Measurements from ENCODE around the gene VTI1B. TPM values are rescaled to one million over a fixed set of nuclear protein-coding genes. Genes with fewer than 3 reads are reported as not detected.
"Not testable (repeated sequence)": the region's sequence is repeated elsewhere in the genome, so short reads cannot be mapped to it uniquely, and the experiment has no call there.

Gene VTI1B
- total RNA-seq, 1 donor from 2014 or later, result 69.8 TPM

DNA sequence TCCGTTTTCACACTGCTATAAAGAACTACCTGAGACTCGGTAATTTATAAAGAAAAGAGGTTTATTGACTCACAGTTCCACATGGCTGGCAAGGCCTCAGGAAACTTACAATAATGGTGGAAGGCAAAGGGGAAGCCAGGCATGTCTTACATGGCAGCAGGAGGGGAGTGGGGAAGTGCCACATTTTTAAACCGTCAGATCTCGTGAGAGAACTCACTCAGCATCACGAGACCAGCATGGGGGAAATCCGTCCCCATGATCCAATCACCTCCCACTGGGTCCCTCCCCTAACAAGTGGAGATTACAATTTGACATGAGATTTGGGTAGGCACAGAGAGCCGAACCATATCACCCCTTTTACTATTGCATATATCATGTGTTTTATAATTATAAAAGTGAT is 72.4 kb downstream of the VTI1B start:
- H3K4me2 ChIP-seq, result no peak overlapping the region
- no peak overlapping the region for H3K27ac Mint-ChIP-seq
- H3K27ac ChIP-seq, result no peak overlapping the region
- H3F3A ChIP-seq (ENCODE audit: low read depth), result peaks cover 21% of the 10 kb centered on the region
- H3K79me2 ChIP-seq (ENCODE audit: low read depth), result no peaks in the 10 kb centered on the region
- H3K36me3 ChIP-seq, result no peaks in the 10 kb centered on the region
- no peaks in the 10 kb centered on the region for H3K36me3 Mint-ChIP-seq
- peaks cover 8% of the 10 kb centered on the region for H3K4me1 ChIP-seq
- H3K9ac ChIP-seq, result no peak overlapping the region
- no peak overlapping the region for H3K4me3 ChIP-seq
- peaks cover 2% of the 10 kb centered on the region for H3K27me3 Mint-ChIP-seq (ENCODE audit: insufficient read depth, low read depth)
- no peak for DNase-seq (ENCODE audit: low spot score)
- H3K4me3 Mint-ChIP-seq, result no peak overlapping the region
- no peaks in the 10 kb centered on the region for H3K9me3 ChIP-seq (ENCODE audit: low read depth)
- peaks cover 45% of the 10 kb centered on the region for H3K27me3 ChIP-seq
- H4K20me1 ChIP-seq (ENCODE audit: low read depth), result peaks cover 5% of the 10 kb centered on the region
- H3K9me3 Mint-ChIP-seq, result peaks cover 2% of the 10 kb centered on the region
- peaks cover 13% of the 10 kb centered on the region for H3K4me1 Mint-ChIP-seq
- TF ChIP-seq EZH2phosphoT487 (IDR thresholded peaks at IDR 0.05) (no peak), EZH2 (IDR thresholded peaks at IDR 0.05) (no peak)
- TF ChIP-seq, protein P1, sequence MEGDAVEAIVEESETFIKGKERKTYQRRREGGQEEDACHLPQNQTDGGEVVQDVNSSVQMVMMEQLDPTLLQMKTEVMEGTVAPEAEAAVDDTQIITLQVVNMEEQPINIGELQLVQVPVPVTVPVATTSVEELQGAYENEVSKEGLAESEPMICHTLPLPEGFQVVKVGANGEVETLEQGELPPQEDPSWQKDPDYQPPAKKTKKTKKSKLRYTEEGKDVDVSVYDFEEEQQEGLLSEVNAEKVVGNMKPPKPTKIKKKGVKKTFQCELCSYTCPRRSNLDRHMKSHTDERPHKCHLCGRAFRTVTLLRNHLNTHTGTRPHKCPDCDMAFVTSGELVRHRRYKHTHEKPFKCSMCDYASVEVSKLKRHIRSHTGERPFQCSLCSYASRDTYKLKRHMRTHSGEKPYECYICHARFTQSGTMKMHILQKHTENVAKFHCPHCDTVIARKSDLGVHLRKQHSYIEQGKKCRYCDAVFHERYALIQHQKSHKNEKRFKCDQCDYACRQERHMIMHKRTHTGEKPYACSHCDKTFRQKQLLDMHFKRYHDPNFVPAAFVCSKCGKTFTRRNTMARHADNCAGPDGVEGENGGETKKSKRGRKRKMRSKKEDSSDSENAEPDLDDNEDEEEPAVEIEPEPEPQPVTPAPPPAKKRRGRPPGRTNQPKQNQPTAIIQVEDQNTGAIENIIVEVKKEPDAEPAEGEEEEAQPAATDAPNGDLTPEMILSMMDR (IDR thresholded peaks at IDR 0.05), result no peak
- no peak overlapping the region for H2AFZ ChIP-seq (replicated peaks)

DNA sequence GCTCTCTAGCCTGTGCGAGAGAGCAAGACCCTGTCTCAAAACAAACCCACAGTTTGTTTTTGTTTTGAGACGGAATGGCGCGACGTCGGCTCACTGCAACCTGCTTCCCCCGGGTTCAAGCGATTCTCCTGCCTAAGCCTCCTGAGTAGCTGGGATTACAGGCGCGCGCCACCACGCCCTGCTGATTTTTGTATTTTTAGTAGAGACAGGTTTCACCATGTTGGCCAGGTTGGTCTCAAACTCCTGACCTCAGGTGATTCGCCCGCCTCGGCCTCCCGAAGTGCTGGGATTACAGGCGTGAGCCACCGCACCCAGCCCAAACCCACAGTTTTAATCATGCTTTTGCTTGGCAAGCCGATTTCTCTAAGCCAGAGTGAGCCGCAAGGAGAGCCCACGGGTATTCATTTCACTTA is 73.9 kb downstream of the VTI1B start:
- H3K4me3 Mint-ChIP-seq, result peak overlapping the region; percentile 98
- Histone ChIP-seq H3F3A (ENCODE audit: low read depth) (peaks cover 21% of the 10 kb centered on the region), H2AFZ (replicated peaks) (peak overlapping the region; percentile 98), H3K4me2 (peak overlapping the region; percentile 84), H3K4me3 (peak overlapping the region; percentile 82), H3K27me3 (peaks cover 30% of the 10 kb centered on the region)
- H3K27ac Mint-ChIP-seq; H3K27ac ChIP-seq; H3K9me3 Mint-ChIP-seq; H3K9ac ChIP-seq; H3K27me3 Mint-ChIP-seq (ENCODE audit: insufficient read depth, low read depth); H3K36me3 Mint-ChIP-seq; H3K4me1 ChIP-seq; H3K9me3 ChIP-seq (ENCODE audit: low read depth); DNase-seq (ENCODE audit: low spot score); H3K79me2 ChIP-seq (ENCODE audit: low read depth); H3K36me3 ChIP-seq; H4K20me1 ChIP-seq (ENCODE audit: low read depth): not testable (repeated sequence)
- H3K4me1 Mint-ChIP-seq, result peaks cover 13% of the 10 kb centered on the region

DNA sequence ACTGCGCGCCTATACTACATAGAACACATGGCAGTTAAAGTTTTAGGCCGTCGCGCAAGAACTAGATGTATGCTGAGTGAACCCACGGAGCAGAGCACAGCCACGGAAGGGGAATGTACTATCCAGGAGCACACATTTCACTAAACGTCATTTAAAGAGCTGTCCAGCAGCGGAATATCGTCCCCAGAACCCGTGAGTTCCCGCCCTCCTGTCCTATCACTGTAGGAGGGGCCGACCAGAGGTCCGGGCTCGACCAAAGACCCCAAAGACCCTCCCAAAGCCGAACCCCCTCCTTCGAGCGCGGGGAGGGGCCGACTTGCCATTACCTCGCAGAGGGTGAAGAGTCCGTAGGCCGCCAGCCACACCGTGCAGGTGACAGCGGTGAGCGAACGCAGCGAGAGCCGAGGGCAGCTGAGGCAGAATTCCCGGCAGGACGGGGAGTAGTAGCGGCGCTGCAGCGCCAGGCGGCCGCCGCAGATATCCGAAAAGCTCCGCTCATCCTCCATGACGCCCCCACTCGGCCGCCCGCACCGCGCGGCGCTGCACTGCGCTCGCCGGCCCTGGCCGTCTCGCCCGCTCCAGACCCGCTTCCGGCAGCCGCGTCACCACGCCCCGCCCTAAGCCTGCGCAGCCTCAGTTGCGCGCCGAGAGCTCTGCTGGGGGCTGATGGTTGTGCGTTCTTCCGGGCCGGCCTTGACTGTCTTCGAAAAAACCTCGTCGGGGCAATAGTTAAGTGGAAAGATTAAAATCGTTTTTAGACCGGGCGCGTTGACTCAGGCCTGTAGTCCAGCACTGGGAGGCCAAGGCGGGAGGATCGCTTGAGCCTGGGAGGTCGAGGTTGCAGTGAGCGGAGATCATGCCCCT is 74.5 kb downstream of the VTI1B start, which contains the start of gene PIGH:
TSS of gene PIGH (minus strand) at position 571 of the 864 bp plus-strand sequence. CDS start at position 506, 65 bp downstream.
- Histone ChIP-seq H3K36me3 (no peaks in the 10 kb centered on the region), H3K4me2 (peak within 1 kb of the TSS; percentile 84), H3K27ac (no peak within 1 kb of the TSS), H3K9ac (no peak within 1 kb of the TSS), H2AFZ (replicated peaks) (peak within 1 kb of the TSS; percentile 98), H3K79me2 (ENCODE audit: low read depth) (no peaks in the 10 kb centered on the region), H3K27me3 (peaks cover 24% of the 10 kb centered on the region), H3K4me3 (peak within 1 kb of the TSS; percentile 82), H3K4me1 (peaks cover 8% of the 10 kb centered on the region), H3F3A (ENCODE audit: low read depth) (peaks cover 21% of the 10 kb centered on the region), H3K9me3 (ENCODE audit: low read depth) (no peaks in the 10 kb centered on the region), H4K20me1 (ENCODE audit: low read depth) (peaks cover 5% of the 10 kb centered on the region)
- TF ChIP-seq, protein P1 (IDR thresholded peaks at IDR 0.05), result peak; percentile 73
- no peak for TF ChIP-seq EZH2phosphoT487 (IDR thresholded peaks at IDR 0.05)
- TF ChIP-seq EZH2 (IDR thresholded peaks at IDR 0.05), result no peak
- H3K27me3 Mint-ChIP-seq (ENCODE audit: insufficient read depth, low read depth), result peaks cover 2% of the 10 kb centered on the region
- peaks cover 2% of the 10 kb centered on the region for H3K9me3 Mint-ChIP-seq
- peak; percentile 95 for DNase-seq (ENCODE audit: low spot score)
- H3K27ac Mint-ChIP-seq, result peak within 1 kb of the TSS; percentile 92
- no peaks in the 10 kb centered on the region for H3K36me3 Mint-ChIP-seq
- peaks cover 13% of the 10 kb centered on the region for H3K4me1 Mint-ChIP-seq
- peak within 1 kb of the TSS; percentile 98 for H3K4me3 Mint-ChIP-seq

Small RNA genes within 50 kb of the gene (small RNA-seq; reads per million reads assigned to genes)
- gene AL132640.3 (not detected), gene RF00019 (not detected), gene RN7SL369P (not detected), gene RNA5SP386 (not detected)

Other genes starting within 250 kb of the VTI1B start
- 0.12 TPM in 1 of 2 replicates, not detected in the other for gene TMEM229B, start 185.9 kb downstream of the VTI1B start, total RNA-seq (ENCODE audit: low replicate concordance)
- 10.1 and 17.6 TPM in 2 replicates for gene PLEKHH1, start 141.3 kb downstream of the VTI1B start, total RNA-seq (ENCODE audit: low replicate concordance)
- 15.8 and 20.4 TPM in 2 replicates for gene PIGH, start 74.4 kb downstream of the VTI1B start, total RNA-seq (ENCODE audit: low replicate concordance)
- gene ARG2, start 54.7 kb downstream of the VTI1B start, total RNA-seq (ENCODE audit: low replicate concordance), result 91.8 and 92.4 TPM in 2 replicates
- gene RDH11, start 21.1 kb upstream of the VTI1B start, total RNA-seq (ENCODE audit: low replicate concordance), result 80.6 and 90.6 TPM in 2 replicates
- gene RDH12, start 27.3 kb upstream of the VTI1B start, total RNA-seq (ENCODE audit: low replicate concordance), result 1.3 and 1.5 TPM in 2 replicates
- 18.3 and 22.3 TPM in 2 replicates for gene ZFYVE26, start 142.0 kb upstream of the VTI1B start, total RNA-seq (ENCODE audit: low replicate concordance)
- gene RAD51B, start 145.1 kb upstream of the VTI1B start, total RNA-seq (ENCODE audit: low replicate concordance), result 33.6 and 50.5 TPM in 2 replicates

Data from neural progenitor cell (in vitro differentiated cells).